ENCODE data around the gene RAB4A.

RAB4A gene

DNA sequence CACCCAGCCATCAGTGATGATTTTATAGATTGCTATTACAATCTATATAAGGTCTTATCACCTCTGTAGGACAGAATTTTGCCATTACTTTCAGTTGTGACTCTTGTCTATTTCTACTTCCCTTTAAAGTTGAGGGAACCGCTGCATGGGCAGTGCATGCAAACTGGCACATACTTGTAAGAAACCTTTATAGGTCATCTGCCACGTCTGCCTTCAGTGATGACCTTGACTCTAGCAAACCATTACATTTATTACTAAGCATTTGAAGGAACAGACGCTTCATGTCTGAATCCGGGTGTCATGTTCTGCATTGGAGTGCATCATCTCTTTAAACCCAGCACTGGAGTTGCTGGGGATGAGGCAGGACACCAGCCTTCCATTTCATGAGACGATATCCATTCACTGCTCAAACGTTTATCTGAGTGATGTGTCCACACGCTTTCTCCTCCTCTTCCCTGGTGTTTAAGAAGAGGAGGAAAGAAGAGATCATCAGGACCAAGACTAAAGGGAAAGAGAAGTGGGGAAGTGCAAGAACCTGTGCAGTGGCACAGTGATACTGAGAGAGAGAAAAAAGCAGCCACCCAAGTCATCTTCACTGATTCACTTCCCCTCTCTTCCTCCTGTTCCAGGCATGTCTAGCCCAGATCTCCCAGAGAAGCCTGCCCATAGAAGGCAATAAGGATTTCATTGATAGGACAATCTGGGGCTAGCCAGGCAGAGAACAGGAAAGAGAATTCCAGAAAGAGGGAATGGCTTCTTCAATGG, 57.9 kb downstream of the RAB4A start:
- DNase-seq (ENCODE audit: extremely low read depth in 1 of 2, low read depth in 1 of 2): no peak

GRCh38 chr1:229334269-229334668, 63.4 kb downstream of the RAB4A start:
- no peak for DNase-seq (ENCODE audit: extremely low read depth in 1 of 2, low read depth in 1 of 2)

- DNase-seq (ENCODE audit: extremely low read depth in 1 of 2, low read depth in 1 of 2): no peak
Observed at GRCh38 chr1:229334716-229335115, 63.8 kb downstream of the RAB4A start.

GRCh38 chr1:229336345-229336744, 65.4 kb downstream of the RAB4A start:
- no peak for DNase-seq (ENCODE audit: extremely low read depth in 1 of 2, low read depth in 1 of 2)

- DNase-seq (ENCODE audit: extremely low read depth in 1 of 2, low read depth in 1 of 2): no peak
Observed at GRCh38 chr1:229339086-229339485, 68.2 kb downstream of the RAB4A start.

GRCh38 chr1:229339520-229339919, 68.6 kb downstream of the RAB4A start:
- no peak for DNase-seq (ENCODE audit: extremely low read depth in 1 of 2, low read depth in 1 of 2)

GRCh38 chr1:229340496-229340895, 69.6 kb downstream of the RAB4A start:
- no peak for DNase-seq (ENCODE audit: extremely low read depth in 1 of 2, low read depth in 1 of 2)

DNA sequence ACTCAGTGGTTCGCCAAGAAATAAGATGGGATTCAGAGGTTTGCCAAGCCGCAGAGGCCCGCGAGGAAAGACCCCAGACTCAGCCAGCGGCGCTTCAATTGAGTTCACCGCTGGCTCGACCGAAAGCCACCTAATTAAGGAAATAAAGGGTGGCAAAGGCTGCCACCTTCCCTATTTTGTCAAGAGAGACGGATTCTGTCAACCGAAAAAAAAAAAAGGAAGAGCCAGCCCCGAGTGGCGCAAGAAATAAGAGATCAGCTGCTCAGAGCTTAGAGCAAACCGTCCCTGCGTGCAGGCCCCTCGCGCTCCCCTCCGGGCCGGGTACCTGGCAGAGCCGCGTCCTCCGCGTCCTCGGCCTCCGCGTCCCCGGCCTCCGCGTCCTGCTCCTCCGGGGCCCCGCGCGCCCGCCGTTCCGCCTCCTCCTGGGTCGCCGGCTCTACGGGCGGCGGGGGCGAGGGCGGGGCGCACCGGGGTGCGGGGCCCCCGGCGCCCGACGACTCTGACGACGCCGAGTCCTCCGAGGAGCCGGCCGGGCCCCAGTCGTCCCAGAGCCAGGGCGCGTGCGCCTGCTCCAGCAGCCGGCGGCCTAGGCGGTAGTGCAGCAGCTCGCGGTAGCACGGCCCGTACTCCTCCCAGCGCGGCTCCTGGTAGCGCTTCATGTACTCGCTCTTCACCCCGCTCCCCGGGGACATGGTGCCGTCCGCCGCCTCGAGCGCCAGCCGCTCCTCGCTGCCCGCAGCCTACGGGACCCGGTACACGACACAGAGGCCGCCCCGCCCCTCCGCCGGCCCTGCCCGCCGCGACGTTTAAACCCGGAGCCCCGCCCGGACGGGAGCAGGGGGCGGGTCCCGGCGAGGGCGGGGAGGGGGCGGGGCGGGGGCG, 71.1 kb downstream of the RAB4A start:
- DNase-seq (ENCODE audit: extremely low read depth in 1 of 2, low read depth in 1 of 2): peak; percentile 58 to 73

- peak; percentile 12 to 42 for DNase-seq (ENCODE audit: extremely low read depth in 1 of 2, low read depth in 1 of 2)
Observed at GRCh38 chr1:229342656-229343569, 72.0 kb downstream of the RAB4A start, which contains the start of gene CCSAP. CCSAP (minus strand) TSS chr1:229343047; CDS start chr1:229342465, 582 bp downstream.

- DNase-seq (ENCODE audit: extremely low read depth in 1 of 2, low read depth in 1 of 2): no peak
Observed at GRCh38 chr1:229344139-229344538, 73.2 kb downstream of the RAB4A start.

DNA sequence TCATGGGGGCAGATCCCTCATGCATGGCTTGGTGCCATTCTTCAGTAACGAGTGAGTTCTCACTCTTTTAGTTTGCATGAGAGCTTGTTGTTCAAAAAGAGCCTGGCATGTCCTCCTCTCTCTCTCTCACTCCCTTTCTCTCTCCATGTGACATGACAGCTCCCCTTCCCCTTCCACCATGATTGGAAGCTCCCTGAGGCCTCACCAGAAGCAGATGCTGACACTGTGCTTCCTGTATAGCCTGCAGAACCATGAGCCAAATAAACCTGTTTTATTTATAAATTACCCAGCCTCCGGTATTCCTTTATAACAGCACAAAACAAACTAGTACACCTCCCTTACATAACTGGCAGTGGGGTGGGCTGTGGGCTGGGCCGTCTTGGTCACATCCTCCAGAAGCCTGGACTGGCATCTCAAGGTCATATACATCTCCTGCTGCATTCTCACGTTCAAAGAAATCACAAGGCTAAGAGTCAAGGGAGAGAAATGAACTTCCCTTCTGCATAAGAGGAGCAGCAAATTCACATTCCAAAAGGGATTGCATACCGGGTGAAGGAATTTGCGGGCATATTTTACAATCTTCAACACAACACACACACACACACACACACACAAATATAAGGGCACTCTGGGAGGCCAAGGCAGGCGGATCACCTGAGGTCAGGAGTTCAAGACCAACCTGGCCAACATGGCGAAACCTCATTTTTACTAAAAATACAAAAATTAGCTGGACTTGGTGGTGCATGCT, 74.2 kb downstream of the RAB4A start:
- no peak for DNase-seq (ENCODE audit: extremely low read depth in 1 of 2, low read depth in 1 of 2)

DNA sequence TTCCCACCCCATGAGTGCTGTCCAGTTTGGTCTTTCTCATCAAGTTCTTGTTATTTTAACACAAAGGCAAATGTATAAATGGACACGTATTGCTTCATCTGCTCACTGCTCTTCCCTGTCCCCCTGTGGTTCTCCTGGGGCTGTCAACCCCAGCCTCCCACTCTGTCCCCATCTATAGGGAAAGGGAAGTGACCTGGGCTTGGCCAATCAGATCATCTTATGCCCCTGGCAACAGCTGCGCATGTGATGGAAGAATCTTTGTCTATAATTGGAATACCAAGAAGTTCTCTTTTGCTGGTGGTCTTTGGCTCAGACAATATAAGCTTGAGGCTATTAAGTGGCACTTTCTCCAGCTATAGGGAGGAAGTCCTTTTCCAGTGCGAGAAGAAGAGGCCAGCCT, 76.6 kb downstream of the RAB4A start:
- no peak for DNase-seq (ENCODE audit: extremely low read depth in 1 of 2, low read depth in 1 of 2)

- DNase-seq (ENCODE audit: extremely low read depth in 1 of 2, low read depth in 1 of 2): no peak
Observed at GRCh38 chr1:229349463-229350385, 78.8 kb downstream of the RAB4A start.

- no peak for DNase-seq (ENCODE audit: extremely low read depth in 1 of 2, low read depth in 1 of 2)
Observed at GRCh38 chr1:229352975-229353374, 82.1 kb downstream of the RAB4A start.

GRCh38 chr1:229354226-229354625, 83.3 kb downstream of the RAB4A start:
- no peak for DNase-seq (ENCODE audit: extremely low read depth in 1 of 2, low read depth in 1 of 2)
